Hepatocyte (in vitro differentiated cells): Measurements from ENCODE around the gene CFAP90.

Experiments used
- EZH2 ChIP-seq: fragments of 200-600 bp; sonication (generic); IDR thresholded peaks from 2 replicates; pipeline ENCODE4 v1.6.1; 2016; ENCODE audit warnings: antibody characterized with exemption, mild to moderate bottlenecking, borderline replicate concordance
- TF ChIP-seq, protein P1 (sequence below): fragments of 200-600 bp; sonication (generic); IDR thresholded peaks from 2 replicates; pipeline ENCODE4 v1.5.1; 2016; ENCODE audit warnings: antibody characterized with exemption, mild to moderate bottlenecking; ENCODE audit not compliant: poor library complexity

DNA sequence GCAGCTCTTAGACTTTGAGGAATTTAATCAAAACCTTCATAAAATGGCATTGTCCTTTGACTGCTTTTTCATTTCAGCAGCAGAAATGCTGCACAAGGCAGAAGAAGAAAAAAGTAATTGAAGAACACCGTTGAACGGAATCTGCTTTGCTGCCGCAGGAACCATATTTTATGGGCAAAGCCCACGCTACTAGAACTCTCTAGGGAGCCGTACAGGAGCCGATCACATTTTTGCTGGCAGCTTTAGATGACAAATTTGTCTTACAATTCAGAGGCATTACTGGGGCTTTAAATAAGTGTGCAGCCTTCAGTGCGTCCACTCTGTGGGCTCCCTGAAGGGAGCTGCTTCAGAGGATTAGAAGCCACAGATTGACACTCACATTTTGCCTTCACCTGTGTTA is 5.4 kb downstream of the CFAP90 start:
- TF ChIP-seq, protein P1, sequence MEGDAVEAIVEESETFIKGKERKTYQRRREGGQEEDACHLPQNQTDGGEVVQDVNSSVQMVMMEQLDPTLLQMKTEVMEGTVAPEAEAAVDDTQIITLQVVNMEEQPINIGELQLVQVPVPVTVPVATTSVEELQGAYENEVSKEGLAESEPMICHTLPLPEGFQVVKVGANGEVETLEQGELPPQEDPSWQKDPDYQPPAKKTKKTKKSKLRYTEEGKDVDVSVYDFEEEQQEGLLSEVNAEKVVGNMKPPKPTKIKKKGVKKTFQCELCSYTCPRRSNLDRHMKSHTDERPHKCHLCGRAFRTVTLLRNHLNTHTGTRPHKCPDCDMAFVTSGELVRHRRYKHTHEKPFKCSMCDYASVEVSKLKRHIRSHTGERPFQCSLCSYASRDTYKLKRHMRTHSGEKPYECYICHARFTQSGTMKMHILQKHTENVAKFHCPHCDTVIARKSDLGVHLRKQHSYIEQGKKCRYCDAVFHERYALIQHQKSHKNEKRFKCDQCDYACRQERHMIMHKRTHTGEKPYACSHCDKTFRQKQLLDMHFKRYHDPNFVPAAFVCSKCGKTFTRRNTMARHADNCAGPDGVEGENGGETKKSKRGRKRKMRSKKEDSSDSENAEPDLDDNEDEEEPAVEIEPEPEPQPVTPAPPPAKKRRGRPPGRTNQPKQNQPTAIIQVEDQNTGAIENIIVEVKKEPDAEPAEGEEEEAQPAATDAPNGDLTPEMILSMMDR = no peak
- TF ChIP-seq EZH2 = no peak
